Measurements from ENCODE around the gene PODXL2. TPM values are rescaled to one million over a fixed set of nuclear protein-coding genes. Genes with fewer than 3 reads are reported as not detected.

PODXL2 gene
- total RNA-seq, 1 experiment from 2014 or later: 26.6 TPM

GRCh38 chr3:127640042-127640355 lies 11.0 kb downstream of the PODXL2 start:
- H3K36me3 ChIP-seq (ENCODE audit: insufficient read depth, low read length, poor library complexity, severe bottlenecking): no peaks in the 10 kb centered on the region
- intact Hi-C loops (cut with micrococcal nuclease; ENCODE audit: unreplicated experiment): no loop called here

GRCh38 chr3:127644641-127645370 lies 15.8 kb downstream of the PODXL2 start:
- no peak for TF ChIP-seq CTCF (conservative IDR thresholded peaks at IDR 0.05; ENCODE audit: low read depth, low read length)
- no peak for TF ChIP-seq EZH2 (IDR thresholded peaks at IDR 0.05; ENCODE audit: borderline replicate concordance, low read depth, low read length, poor library complexity, severe bottlenecking)
- BruUV-seq (replicated peaks): no TSS peak
- Histone ChIP-seq H3K27me3 (replicated peaks; ENCODE audit: insufficient read depth, low read depth, low read length, poor library complexity) (no peaks in the 10 kb centered on the region), H3K4me3 (ENCODE audit: low read depth, low read length, poor library complexity, severe bottlenecking) (no peak overlapping the region), H3K4me1 (ENCODE audit: insufficient read depth, low read length, poor library complexity, severe bottlenecking) (no peaks in the 10 kb centered on the region), H3K36me3 (ENCODE audit: insufficient read depth, low read length, poor library complexity, severe bottlenecking) (no peaks in the 10 kb centered on the region), H3K27ac (ENCODE audit: low read depth, low read length, poor library complexity, severe bottlenecking) (no peak overlapping the region), H3K9me3 (ENCODE audit: low read depth, low read length, poor library complexity, severe bottlenecking) (no peaks in the 10 kb centered on the region)
- intact Hi-C loops (cut with micrococcal nuclease; ENCODE audit: unreplicated experiment): no loop called here
- DNase-seq (ENCODE audit: low spot score): no peak
- ChIA-PET CTCF (no interaction called here), POLR2A (ENCODE audit: low non-redundant PET) (no interaction called here)

More at GRCh38 chr3:127640042-127640355, 11.0 kb downstream of the PODXL2 start:
- H3K4me3 ChIP-seq (ENCODE audit: low read depth, low read length, poor library complexity, severe bottlenecking): no peak overlapping the region
- ChIA-PET POLR2A (ENCODE audit: low non-redundant PET) (no interaction called here), CTCF (no interaction called here)
- TF ChIP-seq CTCF (conservative IDR thresholded peaks at IDR 0.05; ENCODE audit: low read depth, low read length) (no peak), EZH2 (IDR thresholded peaks at IDR 0.05; ENCODE audit: borderline replicate concordance, low read depth, low read length, poor library complexity, severe bottlenecking) (no peak)
- H3K9me3 ChIP-seq (ENCODE audit: low read depth, low read length, poor library complexity, severe bottlenecking): no peaks in the 10 kb centered on the region
- no TSS peak for BruUV-seq (replicated peaks)
- no peaks in the 10 kb centered on the region for H3K27me3 ChIP-seq (replicated peaks; ENCODE audit: insufficient read depth, low read depth, low read length, poor library complexity)
- no peaks in the 10 kb centered on the region for H3K4me1 ChIP-seq (ENCODE audit: insufficient read depth, low read length, poor library complexity, severe bottlenecking)
- no peak overlapping the region for H3K27ac ChIP-seq (ENCODE audit: low read depth, low read length, poor library complexity, severe bottlenecking)
- DNase-seq (ENCODE audit: low spot score): no peak

GRCh38 chr3:127645371-127646015 lies 16.5 kb downstream of the PODXL2 start:
- intact Hi-C loops (cut with micrococcal nuclease; ENCODE audit: unreplicated experiment): no loop called here
- H3K27me3 ChIP-seq (replicated peaks; ENCODE audit: insufficient read depth, low read depth, low read length, poor library complexity): no peaks in the 10 kb centered on the region
- no peak for DNase-seq (ENCODE audit: low spot score)
- CTCF ChIA-PET: no interaction called here
- no peak for TF ChIP-seq EZH2 (IDR thresholded peaks at IDR 0.05; ENCODE audit: borderline replicate concordance, low read depth, low read length, poor library complexity, severe bottlenecking)
- TF ChIP-seq CTCF (conservative IDR thresholded peaks at IDR 0.05; ENCODE audit: low read depth, low read length): no peak
- no peaks in the 10 kb centered on the region for H3K9me3 ChIP-seq (ENCODE audit: low read depth, low read length, poor library complexity, severe bottlenecking)
- BruUV-seq (replicated peaks): no TSS peak
- no peak overlapping the region for H3K27ac ChIP-seq (ENCODE audit: low read depth, low read length, poor library complexity, severe bottlenecking)
- H3K4me3 ChIP-seq (ENCODE audit: low read depth, low read length, poor library complexity, severe bottlenecking): no peak overlapping the region
- H3K36me3 ChIP-seq (ENCODE audit: insufficient read depth, low read length, poor library complexity, severe bottlenecking): no peaks in the 10 kb centered on the region
- POLR2A ChIA-PET (ENCODE audit: low non-redundant PET): no interaction called here
- H3K4me1 ChIP-seq (ENCODE audit: insufficient read depth, low read length, poor library complexity, severe bottlenecking): no peaks in the 10 kb centered on the region

All from A673 (cell line).